ENCODE measurements around the gene PRKAG2.

PRKAG2 gene

GRCh38 chr7:151629713-151630272, 247.1 kb downstream of the PRKAG2 start:
- H2BK12ac ChIP-seq (ENCODE audit: low read length): no peak overlapping the region
- no peak for DNase-seq
- no peak overlapping the region for H3K18ac ChIP-seq (ENCODE audit: low read length)
- no peaks in the 10 kb centered on the region for H3K9me3 ChIP-seq (ENCODE audit: insufficient read depth, low read depth, low read length)
- no peak overlapping the region for H2AFZ ChIP-seq (ENCODE audit: insufficient read depth, low read length, poor library complexity)
- no peak overlapping the region for H3K4me3 ChIP-seq (ENCODE audit: low read depth, low read length)
- H3K79me2 ChIP-seq (ENCODE audit: control insufficient read depth, insufficient read depth, low read length, poor library complexity): peaks cover 5% of the 10 kb centered on the region
- H3K79me1 ChIP-seq (ENCODE audit: low read length): peaks cover 9% of the 10 kb centered on the region
- H4K91ac ChIP-seq (ENCODE audit: low read depth, low read length): no peak overlapping the region
- H3K27ac ChIP-seq (ENCODE audit: low read depth, low read length): no peak overlapping the region
- H3K36me3 ChIP-seq (ENCODE audit: control insufficient read depth in 1 of 2, insufficient read depth in 2 of 2, low read length in 2 of 2): no peaks in the 10 kb centered on the region
- no peak overlapping the region for H2BK5ac ChIP-seq (ENCODE audit: low read depth, low read length, poor library complexity)
- no peak overlapping the region for H4K8ac ChIP-seq (ENCODE audit: low read depth, low read length)
- peaks cover 3 to 4% of the 10 kb centered on the region in 2 experiments for H3K4me1 ChIP-seq (ENCODE audit: control insufficient read depth in 1 of 2, insufficient read depth in 2 of 2, low read length in 2 of 2)
- no CpG with 5 or more reads among the region's 8 CpGs for WGBS (ENCODE audit: extremely low coverage, insufficient coverage, insufficient read length)
- no peak overlapping the region for H2BK120ac ChIP-seq (ENCODE audit: insufficient read depth, low read length, poor library complexity)
- H3K9ac ChIP-seq (ENCODE audit: low read length): no peak overlapping the region
- H3K14ac ChIP-seq (ENCODE audit: low read length): no peak overlapping the region
- H3K27me3 ChIP-seq (ENCODE audit: insufficient read depth, low read length): no peaks in the 10 kb centered on the region
- no peak overlapping the region for H3K4ac ChIP-seq (ENCODE audit: low read depth, low read length)
- H2AK5ac ChIP-seq (ENCODE audit: low read length): no peak overlapping the region
- no peak overlapping the region for H4K12ac ChIP-seq (ENCODE audit: low read depth, low read length)
- H3K4me2 ChIP-seq (ENCODE audit: low read length): no peak overlapping the region
- H3K23ac ChIP-seq (ENCODE audit: low read length): no peak overlapping the region

GRCh38 chr7:151628846-151629604, 247.9 kb downstream of the PRKAG2 start:
- Histone ChIP-seq H4K12ac (ENCODE audit: low read depth, low read length) (no peak overlapping the region), H3K4me1 (ENCODE audit: control insufficient read depth in 1 of 2, insufficient read depth in 2 of 2, low read length in 2 of 2) (peaks cover 3 to 4% of the 10 kb centered on the region in 2 experiments), H3K9ac (ENCODE audit: low read length) (no peak overlapping the region), H2AFZ (ENCODE audit: insufficient read depth, low read length, poor library complexity) (no peak overlapping the region), H3K79me2 (ENCODE audit: control insufficient read depth, insufficient read depth, low read length, poor library complexity) (peaks cover 5% of the 10 kb centered on the region), H3K4me3 (ENCODE audit: low read depth, low read length) (no peak overlapping the region), H3K36me3 (ENCODE audit: control insufficient read depth in 1 of 2, insufficient read depth in 2 of 2, low read length in 2 of 2) (no peaks in the 10 kb centered on the region), H3K4me2 (ENCODE audit: low read length) (peak overlapping the region; percentile 9), H3K27ac (ENCODE audit: low read depth, low read length) (no peak overlapping the region), H2BK5ac (ENCODE audit: low read depth, low read length, poor library complexity) (no peak overlapping the region), H2BK12ac (ENCODE audit: low read length) (no peak overlapping the region), H4K91ac (ENCODE audit: low read depth, low read length) (no peak overlapping the region), H2BK120ac (ENCODE audit: insufficient read depth, low read length, poor library complexity) (no peak overlapping the region), H3K14ac (ENCODE audit: low read length) (no peak overlapping the region), H3K9me3 (ENCODE audit: insufficient read depth, low read depth, low read length) (no peaks in the 10 kb centered on the region), H3K27me3 (ENCODE audit: insufficient read depth, low read length) (no peaks in the 10 kb centered on the region), H4K8ac (ENCODE audit: low read depth, low read length) (no peak overlapping the region), H3K23ac (ENCODE audit: low read length) (no peak overlapping the region), H3K4ac (ENCODE audit: low read depth, low read length) (no peak overlapping the region), H3K18ac (ENCODE audit: low read length) (no peak overlapping the region), H2AK5ac (ENCODE audit: low read length) (no peak overlapping the region), H3K79me1 (ENCODE audit: low read length) (peaks cover 9% of the 10 kb centered on the region)
- no CpG with 5 or more reads among the region's 17 CpGs for WGBS (ENCODE audit: extremely low coverage, insufficient coverage, insufficient read length)
- DNase-seq: peak; percentile 69 to 82

DNA sequence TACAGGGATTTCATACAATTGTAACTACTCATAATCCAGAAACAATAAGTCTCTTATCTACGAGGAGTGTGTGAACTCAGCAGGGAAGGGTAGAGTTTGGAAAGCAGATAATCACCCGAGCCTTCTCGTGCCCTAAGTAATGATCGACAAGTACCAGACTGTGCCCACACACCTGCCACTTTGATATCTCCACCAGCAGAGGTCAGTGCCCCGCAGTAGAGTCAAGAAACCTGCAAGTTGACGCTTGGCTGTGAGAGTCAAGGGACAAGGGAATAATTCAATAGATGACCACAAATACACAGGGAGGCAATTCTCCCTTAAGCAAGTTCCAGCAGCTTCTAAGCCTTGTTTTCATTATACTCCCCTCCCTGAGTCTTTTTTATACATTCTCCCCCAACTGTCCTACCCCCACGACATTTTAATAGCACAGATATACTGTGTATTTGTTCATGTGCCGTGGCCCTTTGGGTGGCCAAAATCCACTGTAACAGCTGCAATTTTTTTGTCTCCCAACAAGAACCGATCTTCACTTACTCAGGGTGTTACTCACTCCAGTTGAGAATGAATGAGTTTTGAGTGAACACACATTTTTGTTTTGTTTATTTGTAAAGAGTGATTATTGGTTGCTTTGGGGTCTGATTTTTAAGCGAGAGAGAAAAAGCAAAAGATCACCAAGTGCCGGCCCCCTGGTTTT, 250.3 kb downstream of the PRKAG2 start:
- H4K8ac ChIP-seq (ENCODE audit: low read depth, low read length): no peak overlapping the region
- H3K4me2 ChIP-seq (ENCODE audit: low read length): no peak overlapping the region
- H2BK12ac ChIP-seq (ENCODE audit: low read length): no peak overlapping the region
- H3K4ac ChIP-seq (ENCODE audit: low read depth, low read length): no peak overlapping the region
- peaks cover 3 to 4% of the 10 kb centered on the region in 2 experiments for H3K4me1 ChIP-seq (ENCODE audit: control insufficient read depth in 1 of 2, insufficient read depth in 2 of 2, low read length in 2 of 2)
- H2BK5ac ChIP-seq (ENCODE audit: low read depth, low read length, poor library complexity): no peak overlapping the region
- H4K91ac ChIP-seq (ENCODE audit: low read depth, low read length): no peak overlapping the region
- H4K12ac ChIP-seq (ENCODE audit: low read depth, low read length): no peak overlapping the region
- peaks cover 1% of the 10 kb centered on the region for H3K79me1 ChIP-seq (ENCODE audit: low read length)
- H3K18ac ChIP-seq (ENCODE audit: low read length): no peak overlapping the region
- no peak overlapping the region for H3K4me3 ChIP-seq (ENCODE audit: low read depth, low read length)
- H3K27me3 ChIP-seq (ENCODE audit: insufficient read depth, low read length): no peaks in the 10 kb centered on the region
- no peak overlapping the region for H3K9ac ChIP-seq (ENCODE audit: low read length)
- DNase-seq: peak in 1 of 2 donors; percentile 59
- H3K23ac ChIP-seq (ENCODE audit: low read length): no peak overlapping the region
- H3K27ac ChIP-seq (ENCODE audit: low read depth, low read length): no peak overlapping the region
- H3K36me3 ChIP-seq (ENCODE audit: control insufficient read depth in 1 of 2, insufficient read depth in 2 of 2, low read length in 2 of 2): no peaks in the 10 kb centered on the region
- H3K9me3 ChIP-seq (ENCODE audit: insufficient read depth, low read depth, low read length): no peaks in the 10 kb centered on the region
- no peak overlapping the region for H2BK120ac ChIP-seq (ENCODE audit: insufficient read depth, low read length, poor library complexity)
- H3K79me2 ChIP-seq (ENCODE audit: control insufficient read depth, insufficient read depth, low read length, poor library complexity): peaks cover 1% of the 10 kb centered on the region
- no CpG with 5 or more reads among the region's 11 CpGs for WGBS (ENCODE audit: extremely low coverage, insufficient coverage, insufficient read length)
- H2AK5ac ChIP-seq (ENCODE audit: low read length): no peak overlapping the region
- H3K14ac ChIP-seq (ENCODE audit: low read length): no peak overlapping the region
- no peak overlapping the region for H2AFZ ChIP-seq (ENCODE audit: insufficient read depth, low read length, poor library complexity)

GRCh38 chr7:151625606-151626005, 251.3 kb downstream of the PRKAG2 start:
- H3K18ac ChIP-seq (ENCODE audit: low read length): no peak overlapping the region
- no peak overlapping the region for H2AFZ ChIP-seq (ENCODE audit: insufficient read depth, low read length, poor library complexity)
- H3K79me2 ChIP-seq (ENCODE audit: control insufficient read depth, insufficient read depth, low read length, poor library complexity): no peaks in the 10 kb centered on the region
- no peak overlapping the region for H4K91ac ChIP-seq (ENCODE audit: low read depth, low read length)
- H3K4ac ChIP-seq (ENCODE audit: low read depth, low read length): no peak overlapping the region
- no peak overlapping the region for H3K27ac ChIP-seq (ENCODE audit: low read depth, low read length)
- no peaks in the 10 kb centered on the region for H3K27me3 ChIP-seq (ENCODE audit: insufficient read depth, low read length)
- no peaks in the 10 kb centered on the region for H3K79me1 ChIP-seq (ENCODE audit: low read length)
- WGBS (ENCODE audit: extremely low coverage, insufficient coverage, insufficient read length): no CpG with 5 or more reads among the region's 9 CpGs
- H3K4me2 ChIP-seq (ENCODE audit: low read length): no peak overlapping the region
- H3K9ac ChIP-seq (ENCODE audit: low read length): no peak overlapping the region
- H2BK120ac ChIP-seq (ENCODE audit: insufficient read depth, low read length, poor library complexity): no peak overlapping the region
- H3K23ac ChIP-seq (ENCODE audit: low read length): no peak overlapping the region
- peaks cover 3 to 4% of the 10 kb centered on the region in 2 experiments for H3K4me1 ChIP-seq (ENCODE audit: control insufficient read depth in 1 of 2, insufficient read depth in 2 of 2, low read length in 2 of 2)
- no peak overlapping the region for H3K14ac ChIP-seq (ENCODE audit: low read length)
- no peak overlapping the region for H2BK5ac ChIP-seq (ENCODE audit: low read depth, low read length, poor library complexity)
- H3K9me3 ChIP-seq (ENCODE audit: insufficient read depth, low read depth, low read length): no peaks in the 10 kb centered on the region
- no peak for DNase-seq
- H2BK12ac ChIP-seq (ENCODE audit: low read length): no peak overlapping the region
- no peak overlapping the region for H4K8ac ChIP-seq (ENCODE audit: low read depth, low read length)
- no peak overlapping the region for H4K12ac ChIP-seq (ENCODE audit: low read depth, low read length)
- no peaks in the 10 kb centered on the region for H3K36me3 ChIP-seq (ENCODE audit: control insufficient read depth in 1 of 2, insufficient read depth in 2 of 2, low read length in 2 of 2)
- no peak overlapping the region for H3K4me3 ChIP-seq (ENCODE audit: low read depth, low read length)
- H2AK5ac ChIP-seq (ENCODE audit: low read length): no peak overlapping the region

All from trophoblast cell (in vitro differentiated cells and primary cell).